Endothelial cell of umbilical vein (primary cell): Measurements from ENCODE around the gene ARID2.

Source experiments
- MYC ChIP-seq: IDR thresholded peaks from one replicate; pipeline ENCODE4 v1.6.1; 2011; ENCODE audit warnings: mild to moderate bottlenecking, low read depth, low read length
- POLR2AphosphoS5 ChIP-seq: IDR thresholded peaks from 2 replicates; pipeline ENCODE4 v1.6.1; 2012; ENCODE audit warnings: low read depth, mild to moderate bottlenecking, control low read depth, low read length, moderate library complexity; ENCODE audit not compliant: insufficient read depth
- TF ChIP-seq, protein P1 (sequence below), 2 donors: IDR thresholded peaks; 1 replicate in 1 of 2; 2 replicates in 1 of 2; pipeline ENCODE4 v1.5.1; 2011; ENCODE audit warnings: low read length in 2 of 2, mild to moderate bottlenecking in 2 of 2, moderate library complexity in 2 of 2, control low read depth in 1 of 2, inconsistent platforms in 1 of 2, low read depth in 1 of 2; ENCODE audit not compliant: insufficient read depth in 1 of 2; ENCODE audit errors: extremely low read depth in 1 of 2

GRCh38 chr12:45727301-45727979 is 2.1 kb upstream of the ARID2 start:
- TF ChIP-seq, protein P1, sequence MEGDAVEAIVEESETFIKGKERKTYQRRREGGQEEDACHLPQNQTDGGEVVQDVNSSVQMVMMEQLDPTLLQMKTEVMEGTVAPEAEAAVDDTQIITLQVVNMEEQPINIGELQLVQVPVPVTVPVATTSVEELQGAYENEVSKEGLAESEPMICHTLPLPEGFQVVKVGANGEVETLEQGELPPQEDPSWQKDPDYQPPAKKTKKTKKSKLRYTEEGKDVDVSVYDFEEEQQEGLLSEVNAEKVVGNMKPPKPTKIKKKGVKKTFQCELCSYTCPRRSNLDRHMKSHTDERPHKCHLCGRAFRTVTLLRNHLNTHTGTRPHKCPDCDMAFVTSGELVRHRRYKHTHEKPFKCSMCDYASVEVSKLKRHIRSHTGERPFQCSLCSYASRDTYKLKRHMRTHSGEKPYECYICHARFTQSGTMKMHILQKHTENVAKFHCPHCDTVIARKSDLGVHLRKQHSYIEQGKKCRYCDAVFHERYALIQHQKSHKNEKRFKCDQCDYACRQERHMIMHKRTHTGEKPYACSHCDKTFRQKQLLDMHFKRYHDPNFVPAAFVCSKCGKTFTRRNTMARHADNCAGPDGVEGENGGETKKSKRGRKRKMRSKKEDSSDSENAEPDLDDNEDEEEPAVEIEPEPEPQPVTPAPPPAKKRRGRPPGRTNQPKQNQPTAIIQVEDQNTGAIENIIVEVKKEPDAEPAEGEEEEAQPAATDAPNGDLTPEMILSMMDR (IDR thresholded peaks at IDR 0.05; ENCODE audit: extremely low read depth in 1 of 2, insufficient read depth in 1 of 2, low read depth in 1 of 2, low read length in 2 of 2) = no peak
- TF ChIP-seq POLR2AphosphoS5 (peak; percentile 82), MYC (peak; percentile 31)
